Raji (cell line): Measurements from ENCODE around the gene EXT2.

ENCODE experiments used
- POLR2A ChIP-seq: IDR thresholded peaks from 2 replicates; pipeline ENCODE4 v1.6.1; 2011; ENCODE audit warnings: low read depth, low read length, control low read depth; ENCODE audit not compliant: insufficient read depth

EXT2 gene

DNA sequence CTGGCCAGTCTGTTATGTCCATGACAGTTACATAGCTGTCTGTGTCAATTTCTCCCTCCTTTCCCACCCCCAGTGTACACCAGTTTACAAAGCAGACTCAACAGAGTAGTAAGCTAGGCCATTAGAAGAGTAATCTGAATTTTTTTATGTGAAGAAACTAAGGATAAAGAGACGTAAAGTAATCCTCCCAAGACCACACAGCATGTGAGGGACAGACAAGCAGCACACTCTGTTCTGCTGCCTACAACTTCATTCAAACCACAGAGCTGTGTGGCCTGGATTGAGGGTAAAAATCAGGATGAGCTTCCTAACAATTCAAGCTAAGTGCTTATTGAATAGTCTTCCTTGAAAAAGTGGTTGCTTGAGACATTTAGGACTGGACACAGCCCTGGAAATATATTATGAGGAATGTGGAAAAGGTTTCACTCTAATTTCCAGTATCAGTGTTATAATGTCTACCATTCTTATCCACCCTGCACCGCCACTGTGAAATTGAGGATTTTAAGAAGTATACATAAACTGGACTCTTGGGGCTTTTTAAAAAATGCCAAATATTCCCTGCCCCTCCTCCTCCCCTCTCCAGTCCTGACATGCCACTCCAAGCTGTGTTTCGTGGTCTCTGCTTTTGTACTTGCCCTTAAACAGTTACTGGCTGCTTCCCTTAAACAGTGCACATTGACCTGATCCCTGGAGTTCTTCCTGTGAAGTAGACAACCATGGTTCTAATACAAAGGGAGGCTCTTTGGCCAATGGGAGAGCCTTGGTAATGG is 40.9 kb downstream of the EXT2 start:
- no peak for TF ChIP-seq POLR2A

- no peak for TF ChIP-seq POLR2A
Observed at GRCh38 chr11:44137057-44137456, 41.6 kb downstream of the EXT2 start.

- TF ChIP-seq POLR2A = no peak
Observed at GRCh38 chr11:44138286-44138685, 42.8 kb downstream of the EXT2 start.

- TF ChIP-seq POLR2A = no peak
Observed at GRCh38 chr11:44138980-44139379, 43.5 kb downstream of the EXT2 start.

DNA sequence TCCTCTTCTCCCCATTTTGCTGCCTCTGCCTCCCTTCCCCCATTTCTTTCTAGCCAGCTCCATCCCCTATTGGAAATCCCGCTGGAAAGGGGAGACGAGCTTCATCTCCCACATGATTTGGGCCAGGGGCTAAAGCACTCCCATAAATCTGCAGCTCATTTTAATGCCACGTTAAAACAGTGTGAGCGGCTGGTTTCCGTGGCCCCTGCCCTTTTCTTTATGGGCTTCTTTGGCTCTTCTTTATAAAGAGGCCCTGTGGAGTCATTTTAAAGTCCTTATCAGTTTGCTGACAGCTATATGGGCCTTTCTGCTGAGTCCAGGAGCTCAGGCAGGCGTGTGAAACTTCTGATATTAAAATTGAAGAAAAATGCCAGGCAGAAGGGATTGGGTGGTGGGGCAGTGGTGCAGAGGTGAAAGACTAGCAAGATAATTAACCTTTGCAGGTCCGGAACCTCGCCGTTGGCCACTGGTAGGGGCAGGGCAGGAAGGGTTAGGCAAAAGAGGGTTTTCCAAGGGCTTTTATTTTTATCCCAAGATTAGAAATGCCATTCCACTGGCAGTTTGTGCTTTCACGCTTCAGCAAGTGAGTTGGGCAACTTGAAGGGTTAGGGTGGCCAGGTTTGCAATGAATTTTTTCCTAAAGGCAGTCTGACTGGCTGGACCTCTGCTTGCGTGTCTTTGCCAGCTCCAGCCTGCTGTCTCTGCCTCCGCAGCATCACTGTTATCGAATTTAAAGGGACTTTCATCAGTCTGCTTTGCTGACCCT is 44.3 kb downstream of the EXT2 start:
- no peak for TF ChIP-seq POLR2A

GRCh38 chr11:44140372-44140771 is 44.9 kb downstream of the EXT2 start:
- TF ChIP-seq POLR2A = no peak

- no peak for TF ChIP-seq POLR2A
Observed at GRCh38 chr11:44140805-44141204, 45.3 kb downstream of the EXT2 start.

DNA sequence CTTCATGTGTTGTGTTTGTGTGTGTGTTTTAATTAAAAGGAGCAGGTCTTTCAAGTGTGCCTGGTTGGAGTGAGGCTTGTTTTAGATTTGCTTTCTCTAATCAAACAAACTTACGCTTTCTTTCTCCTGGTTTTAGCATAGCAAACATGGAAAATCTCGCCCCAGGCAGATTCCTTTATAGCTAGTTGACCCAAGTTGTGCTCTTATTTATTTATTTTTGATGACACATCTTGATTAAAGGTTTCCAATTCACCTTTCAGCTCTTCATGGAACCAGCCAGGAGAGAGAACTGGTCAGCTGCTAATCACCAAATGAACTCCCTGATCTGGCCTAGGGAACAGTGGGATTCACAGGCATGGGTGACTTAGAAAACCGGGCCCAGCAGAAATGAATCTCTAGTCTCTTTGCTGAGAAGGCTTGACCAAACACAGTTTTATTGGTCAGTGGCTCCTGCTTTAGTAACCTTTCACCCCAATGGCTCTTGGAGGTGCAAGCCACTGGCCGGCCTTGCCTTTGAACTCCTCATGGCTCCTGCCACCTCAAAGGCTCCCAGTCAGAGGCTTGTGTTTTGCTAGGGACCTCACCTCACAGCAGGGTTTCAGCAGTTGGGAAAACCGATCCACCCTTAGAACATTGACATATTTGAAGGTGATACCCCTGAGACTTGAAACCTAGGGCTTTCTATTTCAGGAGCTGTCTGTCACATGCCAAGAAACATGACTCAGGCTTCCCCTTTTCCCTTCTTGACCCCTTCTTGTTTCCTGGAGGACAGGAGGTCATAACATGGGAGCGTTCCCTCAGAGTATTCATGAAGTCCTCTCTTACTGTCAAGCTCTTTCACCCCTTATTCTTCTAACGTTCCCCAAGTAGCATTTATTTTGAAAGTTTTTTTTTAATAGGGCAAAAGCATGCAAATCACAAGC is 48.8 kb downstream of the EXT2 start:
- no peak for TF ChIP-seq POLR2A

DNA sequence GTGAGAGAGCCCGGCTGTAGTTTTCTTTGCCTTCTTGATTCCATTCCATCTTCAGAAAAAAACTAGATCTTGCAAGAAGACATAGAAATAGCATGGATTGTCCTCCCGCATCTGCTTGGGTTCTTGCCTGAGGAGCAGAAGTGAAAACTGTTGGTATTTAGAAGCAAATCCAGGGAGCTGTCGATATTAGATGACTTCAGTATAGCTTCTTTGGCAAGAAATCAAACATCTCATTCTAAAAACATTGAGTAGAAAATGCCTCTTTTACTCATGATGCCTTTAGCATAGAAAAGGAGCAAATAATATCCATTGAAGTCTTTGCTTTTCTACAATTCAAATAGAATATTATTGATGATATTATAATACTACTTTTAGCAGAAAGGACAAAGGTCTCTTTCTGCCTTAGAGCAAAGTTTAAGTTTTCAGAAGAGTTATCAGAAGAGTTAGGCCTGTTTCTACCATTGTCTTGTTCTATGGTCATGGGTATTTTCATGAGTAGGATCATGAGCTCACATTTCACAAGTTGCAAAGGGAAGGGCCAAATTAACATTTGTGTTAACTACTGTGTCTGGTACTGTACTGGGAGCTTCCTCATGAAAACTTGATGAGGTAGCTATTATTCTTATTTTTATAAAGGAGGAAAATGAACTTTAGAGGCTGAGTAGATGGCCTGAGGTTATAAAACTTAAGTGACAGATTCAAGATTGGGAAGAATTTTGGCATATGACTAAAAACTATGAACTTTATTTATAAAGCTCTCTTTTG is 49.7 kb downstream of the EXT2 start:
- TF ChIP-seq POLR2A = no peak

GRCh38 chr11:44146931-44147330 is 51.5 kb downstream of the EXT2 start:
- no peak for TF ChIP-seq POLR2A

GRCh38 chr11:44147751-44148150 is 52.3 kb downstream of the EXT2 start:
- no peak for TF ChIP-seq POLR2A

- no peak for TF ChIP-seq POLR2A
Observed at GRCh38 chr11:44149651-44150050, 54.2 kb downstream of the EXT2 start.

GRCh38 chr11:44150401-44150800 is 54.9 kb downstream of the EXT2 start:
- no peak for TF ChIP-seq POLR2A

DNA sequence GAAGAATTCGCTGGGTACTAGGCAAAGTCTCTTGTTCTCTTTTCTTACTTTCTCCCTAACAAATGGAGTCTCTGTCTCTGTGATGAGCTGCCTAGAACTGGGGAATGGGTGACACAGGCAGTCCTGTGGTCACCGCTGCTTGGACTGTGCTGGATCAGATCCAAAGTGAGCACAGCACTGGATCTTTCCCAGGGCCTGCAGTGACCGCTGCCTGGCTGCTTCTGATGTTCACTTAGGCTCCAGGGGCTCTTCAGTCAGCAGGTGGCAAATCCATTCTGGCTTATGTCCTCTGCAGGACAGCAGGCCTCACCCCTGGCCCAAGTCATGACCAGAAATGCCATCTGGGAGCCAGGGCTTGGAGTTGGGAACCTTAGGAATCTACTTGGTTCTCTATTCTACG is 61.5 kb downstream of the EXT2 start:
- no peak for TF ChIP-seq POLR2A

- no peak for TF ChIP-seq POLR2A
Observed at GRCh38 chr11:44158384-44158783, 62.9 kb downstream of the EXT2 start.
